Measurements from ENCODE around the gene OOSP2. TPM values are rescaled to one million over a fixed set of nuclear protein-coding genes. Genes with fewer than 3 reads are reported as not detected.

Gene OOSP2
- total RNA-seq, 1 experiment from 2014 or later, result not detected

- no peak for DNase-seq (ENCODE audit: low read depth)
Measured at GRCh38 chr11:60078745-60079144, 38.5 kb downstream of the OOSP2 start.

GRCh38 chr11:60080535-60080934, 40.3 kb downstream of the OOSP2 start:
- DNase-seq (ENCODE audit: low read depth), result no peak

GRCh38 chr11:60084631-60085273, 44.5 kb downstream of the OOSP2 start:
- DNase-seq (ENCODE audit: low read depth), result no peak

GRCh38 chr11:60085909-60086308, 45.7 kb downstream of the OOSP2 start:
- no peak for DNase-seq (ENCODE audit: low read depth)

GRCh38 chr11:60087239-60087638, 47.0 kb downstream of the OOSP2 start:
- no peak for DNase-seq (ENCODE audit: low read depth)

- no peak for DNase-seq (ENCODE audit: low read depth)
Measured at GRCh38 chr11:60088364-60088763, 48.2 kb downstream of the OOSP2 start, which contains the start of gene MS4A2. TSS of gene MS4A2 (plus strand) at chr11:60088664. CDS start at chr11:60088766, 102 bp downstream.

- DNase-seq (ENCODE audit: low read depth), result no peak
Measured at GRCh38 chr11:60095477-60096120, 55.4 kb downstream of the OOSP2 start.

GRCh38 chr11:60097189-60097588, 57.0 kb downstream of the OOSP2 start:
- no peak for DNase-seq (ENCODE audit: low read depth)

Other genes with a start within 250 kb of the OOSP2 start
- gene MRPL16, start 229.6 kb upstream of the OOSP2 start, total RNA-seq (2014; rRNA removed), result 39.6 and 48.0 TPM in 2 replicates
- gene CBLIF, start 194.9 kb upstream of the OOSP2 start, total RNA-seq (2014; rRNA removed), result not detected in 2 replicates
- gene TCN1, start 173.9 kb upstream of the OOSP2 start, total RNA-seq (2014; rRNA removed), result not detected in 2 replicates
- not detected in 2 replicates for gene OOSP3, start 161.6 kb upstream of the OOSP2 start, total RNA-seq (2014; rRNA removed)
- not detected in 2 replicates for gene OOSP1, start 102.0 kb upstream of the OOSP2 start, total RNA-seq (2014; rRNA removed)
- not detected in 2 replicates for gene OOSP4A, start 76.4 kb upstream of the OOSP2 start, total RNA-seq (2014; rRNA removed)
- not detected in 2 replicates for gene OOSP4B, start 23.2 kb upstream of the OOSP2 start, total RNA-seq (2014; rRNA removed)
- not detected in 2 replicates for gene MS4A3, start 16.3 kb downstream of the OOSP2 start, total RNA-seq (2014; rRNA removed)
- not detected in 2 replicates for gene MS4A2, start 48.3 kb downstream of the OOSP2 start, total RNA-seq (2014; rRNA removed)
- gene MS4A6A, start 142.7 kb downstream of the OOSP2 start, total RNA-seq (2014; rRNA removed), result not detected in 2 replicates
- gene MS4A4E, start 202.7 kb downstream of the OOSP2 start, total RNA-seq (2014; rRNA removed), result not detected in 2 replicates
- gene MS4A4A, start 240.3 kb downstream of the OOSP2 start, total RNA-seq (2014; rRNA removed), result not detected in 2 replicates

Data from LHCN-M2 (cell line).